ENCODE data around the gene ZNF235.
"Not testable (repeated sequence)": the region's sequence is repeated elsewhere in the genome, so short reads cannot be mapped to it uniquely, and the experiment has no call there.

Gene ZNF235

GRCh38 chr19:44254496-44254895 lies 50.3 kb downstream of the ZNF235 start:
- DNase-seq = no peak

DNA sequence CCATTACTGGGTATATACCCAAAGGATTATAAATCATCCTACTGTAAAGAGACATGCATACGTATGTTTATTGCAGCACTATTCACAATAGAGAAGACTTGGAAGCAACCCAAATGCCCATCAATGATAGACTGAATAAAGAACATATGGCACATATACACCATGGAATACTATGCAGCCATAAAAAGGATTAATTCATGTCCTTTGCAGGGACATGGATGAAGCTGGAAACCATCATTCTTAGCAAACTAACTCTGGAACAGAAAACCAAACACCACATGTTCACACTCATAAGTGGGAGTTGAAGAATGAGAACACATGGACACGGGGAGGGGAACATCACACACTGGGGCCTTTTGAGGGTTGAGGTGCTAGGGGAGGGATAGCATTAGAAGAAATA lies 51.4 kb downstream of the ZNF235 start:
- not testable (repeated sequence) for DNase-seq

GRCh38 chr19:44252332-44252731 lies 52.5 kb downstream of the ZNF235 start:
- DNase-seq = not testable (repeated sequence)

- DNase-seq = no peak
Measured at GRCh38 chr19:44236384-44236783, 68.4 kb downstream of the ZNF235 start.

Measured in NCI-H446 (cell line).